GM15510 (cell line): Measurements from ENCODE around the gene PIWIL4.

Experiments used
- POLR2A ChIP-seq: IDR thresholded peaks from 3 replicates; pipeline ENCODE4 v1.6.1; 2011; ENCODE audit warnings: borderline replicate concordance; ENCODE audit not compliant: insufficient read length; ENCODE audit errors: extremely low read depth

Gene PIWIL4

DNA sequence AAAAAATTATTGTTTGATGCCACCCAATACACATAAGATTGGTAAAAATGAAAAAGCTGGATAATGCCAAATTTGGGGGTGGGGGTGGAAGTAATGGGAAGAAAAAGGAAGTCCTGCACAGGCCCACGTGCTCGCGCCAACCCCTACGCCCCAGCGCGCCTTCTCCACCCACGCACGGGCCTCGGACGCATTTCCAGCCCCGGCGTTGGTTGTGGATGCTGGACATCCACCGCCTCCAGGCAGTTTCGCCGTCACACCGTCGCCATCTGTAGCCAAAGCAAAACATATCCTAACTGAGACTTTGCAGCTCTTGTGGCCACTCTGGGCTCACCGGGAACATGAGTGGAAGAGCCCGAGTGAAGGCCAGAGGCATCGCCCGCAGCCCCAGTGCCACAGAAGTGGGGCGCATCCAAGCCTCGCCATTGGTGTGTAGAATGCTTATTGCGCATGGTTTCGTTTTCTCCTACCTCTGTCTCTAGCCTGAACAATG, at the start of gene PIWIL4:
Gene PIWIL4, plus strand, starts transcription at position 188 of the 490 bp plus-strand sequence. Its CDS starts 151 bp downstream, at position 339.
- TF ChIP-seq POLR2A: no peak

DNA sequence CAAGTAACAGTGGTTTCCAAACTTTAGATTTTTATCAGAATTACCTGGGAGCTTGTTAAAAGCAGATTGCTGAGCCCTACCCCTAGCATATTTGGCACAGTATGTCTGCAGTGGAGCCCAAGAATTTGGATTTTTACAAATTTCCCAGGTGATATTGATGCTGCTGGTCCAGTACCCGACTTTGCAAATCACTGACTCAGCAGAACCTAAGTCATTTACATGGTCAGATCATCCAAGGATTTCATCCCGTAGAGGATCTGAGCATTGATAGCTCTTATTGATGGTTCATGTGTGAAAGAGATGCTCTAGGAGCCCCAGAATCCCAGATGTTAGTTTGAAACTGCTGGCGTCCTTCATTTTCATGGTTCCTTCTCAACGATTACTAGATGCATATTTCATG, 48.9 kb upstream of the PIWIL4 start:
- TF ChIP-seq POLR2A: no peak

DNA sequence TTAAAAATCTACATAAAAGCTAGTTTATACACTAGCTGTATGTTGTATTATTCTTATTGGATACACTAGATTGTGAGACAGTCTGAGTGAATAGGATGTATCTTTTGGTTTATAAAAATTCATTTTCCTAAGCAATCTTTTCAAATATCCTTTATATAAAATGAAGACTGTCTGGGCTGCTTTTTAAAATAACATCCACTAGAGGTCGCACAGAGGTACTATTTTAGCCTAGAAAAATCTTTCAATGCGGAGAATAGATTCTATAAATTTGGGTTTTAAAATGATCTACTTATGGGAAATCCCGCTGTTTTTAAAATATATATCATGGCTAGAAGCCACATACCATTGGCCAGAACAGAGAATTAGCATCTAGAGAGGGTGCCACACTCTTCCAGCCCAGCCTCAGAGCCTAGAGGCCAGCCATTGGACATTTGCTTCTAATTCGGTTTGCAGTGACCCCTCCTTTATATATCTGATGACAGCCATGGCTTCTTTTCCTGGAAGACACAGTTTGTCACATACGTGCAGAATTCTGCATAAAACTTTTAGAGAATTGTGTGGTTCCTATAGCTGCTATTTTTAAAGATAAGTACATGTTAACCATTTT, 47.6 kb upstream of the PIWIL4 start:
- TF ChIP-seq POLR2A: no peak

DNA sequence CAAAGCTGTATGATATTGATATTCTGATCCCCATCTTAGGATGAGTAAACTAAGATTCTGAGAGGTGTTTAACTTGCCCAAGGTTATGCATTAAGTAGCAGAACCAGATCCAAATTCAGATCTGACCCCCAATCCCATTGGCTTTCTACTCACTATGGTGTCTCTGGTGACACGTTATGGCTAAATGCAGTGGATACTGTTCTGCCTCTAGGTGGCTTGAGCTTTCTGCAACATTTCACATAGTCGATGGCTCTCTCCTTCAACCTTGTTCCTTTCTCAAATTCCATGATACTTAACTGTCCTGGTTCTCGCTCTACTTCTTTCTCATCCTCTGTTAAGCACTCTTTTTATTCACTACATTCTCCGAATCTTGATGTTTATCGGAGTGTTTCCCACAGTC, 45.5 kb upstream of the PIWIL4 start:
- no peak for TF ChIP-seq POLR2A

DNA sequence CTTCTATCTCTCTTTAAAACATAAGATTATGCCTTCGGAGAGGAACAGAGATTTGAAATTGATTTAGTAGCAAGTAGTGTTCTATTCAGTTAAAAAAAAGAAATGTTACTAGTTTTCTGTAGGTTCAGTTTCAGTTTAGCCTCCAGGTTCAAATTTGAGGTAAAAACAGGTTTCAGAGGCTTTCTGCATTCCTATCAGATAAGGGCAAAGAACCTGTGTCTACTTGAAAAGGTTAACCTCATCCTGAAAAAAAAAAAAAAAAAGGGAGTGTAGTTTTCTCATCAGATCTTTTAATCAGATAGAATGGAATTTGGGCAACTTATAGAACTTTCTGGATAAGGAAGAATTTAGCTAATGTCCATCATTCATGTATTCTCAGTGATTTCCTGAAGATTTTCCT, 42.8 kb upstream of the PIWIL4 start:
- no peak for TF ChIP-seq POLR2A

DNA sequence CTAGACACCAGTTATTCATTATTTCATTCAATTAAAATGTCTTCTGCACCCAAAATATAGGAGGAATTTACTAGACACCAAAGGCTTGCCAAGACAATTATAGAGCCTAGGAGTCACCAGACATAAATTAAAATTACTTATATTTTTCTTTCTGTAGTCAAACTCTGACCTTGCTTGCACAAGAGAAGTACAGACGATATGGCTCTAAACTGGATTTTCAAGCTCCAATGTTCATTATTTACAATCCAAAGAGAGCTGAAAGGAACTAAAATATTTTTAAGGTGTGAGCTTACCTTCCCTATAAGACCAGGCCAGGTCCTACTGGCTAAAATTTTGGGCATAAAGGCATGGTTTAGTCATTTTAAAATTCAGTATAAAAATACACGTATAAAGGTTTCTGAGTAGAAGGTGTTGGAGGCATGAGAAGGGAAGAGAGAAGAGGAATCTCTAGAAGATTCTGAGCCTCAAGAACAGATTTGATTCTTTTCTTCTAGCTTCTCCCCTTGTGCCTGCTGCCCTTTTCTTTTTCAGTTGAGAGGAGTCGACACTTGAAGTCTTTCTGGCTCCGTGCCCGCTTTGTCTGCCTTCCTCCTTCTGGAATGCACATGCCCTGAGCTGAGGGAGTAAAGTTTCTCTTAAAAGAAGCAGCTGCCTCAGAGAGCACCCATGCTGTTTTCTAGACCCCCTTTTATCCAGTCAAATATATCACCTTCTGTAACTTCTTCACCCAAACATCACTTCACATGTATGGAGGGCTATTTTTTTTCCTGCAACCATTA, 41.4 kb upstream of the PIWIL4 start:
- TF ChIP-seq POLR2A: no peak

DNA sequence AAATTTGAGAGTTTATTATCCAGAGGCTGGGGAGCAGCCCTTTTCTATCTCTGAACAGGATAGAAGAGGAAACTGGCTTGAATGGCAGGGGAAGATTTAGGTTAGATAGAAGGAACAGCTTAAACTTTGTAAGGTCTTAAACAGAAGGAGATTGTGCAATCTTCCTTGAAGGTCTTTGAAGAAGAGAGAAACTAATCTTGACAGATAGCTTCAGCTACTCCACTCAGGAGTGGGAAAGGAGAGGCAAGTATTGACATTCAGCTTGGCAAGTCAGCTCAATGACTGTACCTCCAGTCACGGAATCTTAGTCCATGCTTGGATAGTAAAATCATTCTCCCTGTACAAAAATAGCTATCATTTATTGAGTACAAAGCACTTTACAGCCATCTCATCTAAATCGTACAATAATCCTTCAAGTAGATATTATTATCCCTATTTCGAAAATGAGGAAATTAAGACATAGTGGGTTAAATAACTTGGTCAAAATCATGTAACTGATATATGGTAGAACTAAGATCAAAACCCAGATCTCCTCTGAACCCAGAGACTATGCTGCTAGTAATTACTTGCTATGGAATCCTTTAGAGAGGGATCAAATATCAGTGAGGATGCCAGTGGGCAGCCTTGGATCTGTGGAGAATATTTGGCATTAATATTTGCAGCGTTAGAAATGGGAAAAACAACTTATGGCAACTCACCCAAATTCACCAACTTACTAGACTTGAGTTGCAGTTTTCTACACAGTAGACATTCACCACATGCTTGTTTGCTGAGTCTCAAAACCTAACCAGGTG, 40.3 kb upstream of the PIWIL4 start:
- no peak for TF ChIP-seq POLR2A

DNA sequence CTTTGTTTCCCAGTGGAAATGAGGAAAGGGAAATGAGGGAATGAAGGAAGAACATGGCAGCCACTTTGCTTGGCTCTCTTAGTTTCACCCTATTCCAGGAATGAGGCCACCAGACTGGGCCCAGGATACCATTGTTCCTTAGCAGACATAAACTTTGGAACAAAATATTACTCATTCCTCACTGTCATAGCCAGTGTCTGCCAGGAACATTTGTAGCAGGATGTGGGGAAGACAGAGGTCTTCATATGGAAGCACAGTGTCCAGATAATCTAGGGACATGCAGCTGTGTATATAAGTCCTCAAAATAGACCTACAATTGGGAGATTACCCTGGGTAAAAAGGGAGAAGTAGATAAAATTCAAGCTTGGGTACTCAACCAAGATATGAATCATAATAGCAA, 38.6 kb upstream of the PIWIL4 start:
- TF ChIP-seq POLR2A: no peak

DNA sequence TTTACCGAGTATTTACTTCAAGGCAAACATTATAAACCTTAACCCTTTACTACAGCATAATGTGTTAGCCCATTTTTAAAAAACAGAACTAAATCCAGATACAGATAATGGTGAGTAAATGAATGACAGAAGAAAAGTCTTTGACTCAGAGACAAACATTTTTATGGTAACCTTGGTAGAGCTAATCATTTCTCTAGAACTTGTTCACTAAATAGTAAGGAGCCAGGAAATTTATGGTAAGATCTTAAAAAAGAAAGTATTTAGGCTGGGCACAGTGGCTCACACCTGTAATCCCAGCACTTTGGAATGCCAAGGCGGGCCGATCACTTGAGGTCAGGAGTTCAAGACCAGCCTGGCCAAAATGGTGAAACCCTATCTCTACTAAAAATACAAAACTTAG, 35.0 kb upstream of the PIWIL4 start:
- TF ChIP-seq POLR2A: no peak

DNA sequence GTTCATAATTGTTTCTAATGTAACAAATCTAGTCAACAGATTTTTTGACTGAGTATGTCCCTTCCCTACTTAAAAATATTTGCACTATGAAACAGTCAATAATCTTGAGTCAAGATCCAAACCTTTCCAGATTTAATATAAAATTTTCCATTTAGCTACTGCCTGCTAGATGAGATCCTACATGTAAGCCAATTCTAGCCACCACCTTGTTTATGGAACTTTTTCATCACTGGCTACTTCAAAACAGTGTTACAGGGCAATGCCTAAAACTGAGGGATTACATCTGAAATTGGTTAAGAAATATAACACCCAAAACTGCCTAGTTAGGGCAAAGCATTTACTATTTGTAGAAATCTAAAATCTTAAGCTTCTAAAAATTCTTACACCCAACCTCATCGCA, 34.0 kb upstream of the PIWIL4 start:
- TF ChIP-seq POLR2A: no peak

DNA sequence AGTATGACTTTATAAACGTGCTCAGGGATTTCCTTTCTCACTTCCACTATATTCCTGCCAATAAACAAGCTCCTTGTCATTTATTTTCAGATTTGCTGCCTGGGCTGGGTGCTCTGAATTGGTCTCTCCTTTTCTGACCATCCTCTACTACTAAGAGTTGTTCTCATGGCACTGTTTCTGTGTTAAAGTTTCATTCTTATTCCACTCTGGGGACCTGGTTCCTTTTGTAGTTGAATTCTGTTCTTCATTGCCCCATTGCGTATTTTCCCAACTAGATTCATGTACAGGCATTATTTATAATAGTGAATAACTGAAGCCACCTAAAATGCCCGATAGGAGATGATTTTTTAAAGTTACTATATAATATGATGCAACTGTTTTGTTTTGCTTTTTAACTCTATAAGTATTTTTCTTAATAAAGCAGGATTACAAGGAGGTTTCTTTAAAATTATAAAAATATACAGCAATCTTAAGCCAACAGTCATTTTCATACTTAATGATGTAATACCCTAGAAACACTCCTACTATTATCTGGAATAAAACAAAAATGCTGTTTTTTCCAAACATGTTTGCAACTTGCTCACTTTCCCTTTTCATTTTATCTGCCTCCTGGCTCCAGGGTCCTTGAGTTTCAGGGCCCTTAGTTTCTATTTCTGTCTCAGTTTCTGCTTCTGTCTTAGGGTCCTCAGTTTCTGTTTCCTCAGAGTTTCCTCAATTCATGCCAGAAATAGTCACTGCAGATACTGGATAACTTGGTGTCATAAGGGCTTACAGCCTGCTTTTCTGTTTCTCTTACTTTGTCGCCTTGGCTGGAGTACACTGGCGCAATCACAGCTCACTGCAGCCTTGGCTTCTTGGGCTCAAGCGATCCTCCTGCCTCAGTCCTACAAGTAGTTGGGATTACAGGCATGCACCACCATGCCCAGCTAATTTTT, 33.2 kb upstream of the PIWIL4 start:
- no peak for TF ChIP-seq POLR2A

DNA sequence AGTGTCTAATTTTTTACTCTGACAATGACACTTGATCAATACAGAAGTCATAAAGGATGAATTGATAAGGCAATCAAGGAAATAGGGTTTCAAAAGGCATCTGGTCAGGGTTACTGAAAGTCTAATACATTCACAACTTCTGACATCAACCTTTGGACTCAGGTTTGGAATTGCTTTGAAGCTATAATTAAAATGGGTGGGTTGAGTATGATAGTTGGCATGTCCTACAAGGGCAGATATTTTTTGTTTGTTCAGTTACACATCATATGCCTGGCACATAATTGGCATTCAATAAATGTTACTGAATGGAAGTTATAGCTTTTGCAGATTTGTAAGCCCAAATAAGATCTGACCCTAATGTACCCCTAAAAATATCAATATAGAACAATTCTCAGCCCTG, 30.8 kb upstream of the PIWIL4 start:
- no peak for TF ChIP-seq POLR2A

DNA sequence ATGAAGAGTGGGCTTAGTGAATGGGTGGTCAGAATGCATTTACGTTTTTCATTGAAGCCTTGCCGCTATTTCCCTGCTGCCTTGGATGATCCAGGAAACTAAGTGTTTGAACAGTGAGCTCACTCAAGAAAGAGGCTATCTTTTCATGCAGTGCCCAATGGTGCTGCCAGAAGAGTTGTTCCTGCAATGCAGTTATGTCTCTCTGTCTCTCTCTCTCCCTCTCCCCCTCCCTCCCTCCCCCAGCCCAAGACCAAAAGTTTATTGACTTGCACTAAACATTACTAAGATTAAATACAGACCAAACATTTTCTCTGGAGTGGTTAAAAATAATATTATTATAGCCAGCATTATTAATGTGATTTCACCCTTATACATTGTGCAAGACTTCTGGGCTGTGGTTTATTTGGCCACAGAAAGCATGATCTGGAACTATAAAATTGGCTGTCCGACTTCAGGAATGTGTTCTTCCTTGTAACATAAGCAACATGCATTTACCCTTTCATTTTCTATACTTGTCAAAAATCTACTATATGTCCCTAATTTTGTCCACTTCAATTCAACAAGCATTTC, 30.1 kb upstream of the PIWIL4 start:
- no peak for TF ChIP-seq POLR2A

DNA sequence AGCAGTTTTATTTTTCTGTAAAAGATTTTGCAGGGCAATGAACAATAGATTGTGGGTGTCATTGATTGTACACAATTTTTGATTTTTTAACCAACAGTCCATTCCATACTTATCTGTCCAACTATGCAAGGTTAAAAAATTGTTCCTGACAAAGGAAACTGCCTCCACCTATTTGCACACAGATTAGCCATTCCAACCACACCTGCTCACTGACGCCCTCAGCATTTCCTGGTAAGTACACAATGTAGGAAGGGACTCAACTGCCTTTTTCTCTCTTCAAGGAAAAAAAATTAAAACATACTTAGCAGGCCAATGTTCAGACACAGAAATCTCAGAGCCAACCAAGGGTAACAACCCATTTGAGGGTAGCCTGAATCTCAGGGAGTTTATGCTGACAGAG, 27.7 kb upstream of the PIWIL4 start:
- TF ChIP-seq POLR2A: no peak
